Measurements from ENCODE around the gene TIMM9.

- no peak for TF ChIP-seq CTCF (conservative IDR thresholded peaks at IDR 0.05; ENCODE audit: low read length)
- no peak for TF ChIP-seq EZH2phosphoT487 (IDR thresholded peaks at IDR 0.05; ENCODE audit: borderline replicate concordance)
Observed at GRCh38 chr14:58397156-58397555, 30.2 kb downstream of the TIMM9 start.

All from Loucy (cell line).